ENCODE measurements around the gene TAS1R3.
"Not testable (repeated sequence)": the region's sequence is repeated elsewhere in the genome, so short reads cannot be mapped to it uniquely, and the experiment has no call there.

Gene TAS1R3

DNA sequence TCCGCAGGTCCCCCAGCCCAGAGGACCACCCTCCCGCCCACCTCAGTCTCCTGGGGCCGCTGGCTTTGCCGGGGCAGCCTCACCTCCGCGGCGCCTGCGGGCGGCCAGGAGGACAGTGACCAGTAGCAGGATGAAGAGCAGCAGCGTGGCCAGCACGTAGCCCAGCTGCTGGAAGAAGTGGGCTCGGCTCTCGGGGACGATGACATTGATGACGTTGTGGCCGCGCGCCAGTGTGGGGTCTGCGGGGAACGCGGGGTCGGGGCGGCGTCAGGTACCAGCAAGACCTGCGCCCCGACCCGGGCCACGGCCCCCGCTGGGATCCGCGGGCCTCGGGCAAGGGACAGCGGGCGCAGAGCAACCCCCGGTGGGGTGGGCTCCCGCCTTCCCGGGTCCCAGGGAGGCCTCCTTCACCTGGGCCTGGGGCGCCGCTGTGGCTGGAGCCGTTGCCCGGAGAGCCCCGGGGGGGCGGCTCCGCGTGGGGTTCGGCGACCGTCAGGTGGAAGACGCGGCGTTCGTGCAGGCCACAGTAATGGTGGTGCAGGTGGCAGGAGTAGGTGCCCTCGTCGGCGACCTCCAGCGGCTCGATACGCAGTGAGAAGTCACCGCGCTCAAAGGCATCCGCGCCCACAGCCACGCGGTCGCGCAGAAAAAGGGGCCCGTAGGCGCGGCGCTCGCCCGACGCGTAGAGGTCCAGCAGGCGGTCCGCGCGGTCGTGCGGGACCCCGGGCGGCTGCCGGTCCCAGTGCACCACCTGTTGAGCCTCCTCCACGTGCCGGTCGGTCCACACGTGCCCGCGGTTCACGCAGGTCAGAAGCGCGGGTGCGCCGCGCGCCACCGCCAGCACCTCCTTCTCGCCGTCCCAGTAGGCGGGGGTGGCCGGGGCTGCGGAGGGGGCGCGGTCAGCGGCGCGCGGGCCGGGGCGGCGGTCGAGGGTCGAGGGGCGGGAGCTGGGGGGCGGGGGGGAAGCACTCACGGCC lies 23.5 kb downstream of the TAS1R3 start:
- peak in 1 of 2 experiments; percentile 32 for DNase-seq

- DNase-seq: no peak
Observed at GRCh38 chr1:1355416-1355815, 24.3 kb downstream of the TAS1R3 start.

DNA sequence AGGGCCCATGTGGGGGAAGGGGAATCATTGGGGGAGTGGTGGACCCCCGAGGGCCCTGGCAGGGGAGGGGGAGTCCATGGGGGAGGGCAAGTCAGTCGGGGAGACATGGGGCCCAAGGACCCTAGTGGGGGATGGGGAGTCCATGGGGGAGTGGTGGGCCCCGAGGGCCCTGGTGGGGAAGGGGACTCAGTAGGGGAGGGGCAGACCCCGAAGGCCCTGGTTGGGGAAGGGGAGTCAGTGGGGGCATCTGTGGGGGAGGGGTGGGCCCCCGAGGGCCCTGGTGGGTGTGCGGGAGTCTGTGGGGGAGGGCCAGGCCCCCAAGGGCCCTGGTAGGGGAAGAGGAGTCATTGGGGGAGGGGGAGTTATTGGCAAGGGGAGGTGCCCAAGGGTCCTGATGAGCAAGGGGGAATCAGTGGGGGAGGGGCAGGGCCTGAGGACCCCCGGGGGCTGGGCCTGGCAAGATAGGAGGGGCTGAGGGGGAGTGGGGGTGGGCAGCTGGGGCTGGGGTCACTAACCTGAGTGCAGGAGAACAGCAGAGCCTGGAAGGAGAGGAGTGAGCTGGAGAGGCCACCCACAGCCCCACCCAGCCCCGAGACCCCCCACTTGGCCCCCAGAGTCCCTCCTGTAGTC lies 25.2 kb downstream of the TAS1R3 start:
- no peak for DNase-seq

- no peak for DNase-seq
Observed at GRCh38 chr1:1356796-1357401, 25.8 kb downstream of the TAS1R3 start.

DNA sequence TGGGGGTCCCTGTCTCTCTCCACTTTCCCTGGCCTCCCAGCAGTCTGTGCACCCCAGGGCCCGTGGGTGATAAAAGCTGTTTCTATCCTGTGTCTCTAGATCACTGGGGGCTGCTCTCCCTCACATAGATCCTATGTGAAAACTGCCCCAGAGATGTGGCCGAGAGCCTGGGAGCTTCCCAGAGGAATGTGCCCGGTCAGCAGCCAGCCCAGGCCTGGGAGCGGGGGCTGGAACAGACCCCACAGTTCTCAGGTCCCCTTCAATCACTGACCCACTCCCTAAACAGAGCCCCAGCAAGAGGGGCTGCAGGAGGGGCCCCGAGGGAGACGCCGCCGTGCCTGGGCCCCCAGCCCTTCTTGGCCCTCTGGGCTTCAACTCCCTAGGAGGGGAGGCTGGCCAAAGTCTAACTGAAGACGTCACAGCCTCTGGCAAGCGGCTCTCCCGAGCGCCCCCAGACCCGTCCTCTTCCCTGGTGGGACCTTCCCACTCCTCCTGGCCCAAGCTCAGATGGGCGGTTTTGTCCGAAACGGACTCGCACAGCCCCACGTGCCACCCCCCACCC lies 26.9 kb downstream of the TAS1R3 start:
- DNase-seq: no peak

GRCh38 chr1:1358433-1359271 lies 27.6 kb downstream of the TAS1R3 start, which contains the start of gene MXRA8:
Gene MXRA8 (minus strand): TSS chr1:1358555. CDS start chr1:1358504, 51 bp downstream.
- DNase-seq: no peak

GRCh38 chr1:1359308-1359663 lies 28.2 kb downstream of the TAS1R3 start:
- no peak for DNase-seq

DNA sequence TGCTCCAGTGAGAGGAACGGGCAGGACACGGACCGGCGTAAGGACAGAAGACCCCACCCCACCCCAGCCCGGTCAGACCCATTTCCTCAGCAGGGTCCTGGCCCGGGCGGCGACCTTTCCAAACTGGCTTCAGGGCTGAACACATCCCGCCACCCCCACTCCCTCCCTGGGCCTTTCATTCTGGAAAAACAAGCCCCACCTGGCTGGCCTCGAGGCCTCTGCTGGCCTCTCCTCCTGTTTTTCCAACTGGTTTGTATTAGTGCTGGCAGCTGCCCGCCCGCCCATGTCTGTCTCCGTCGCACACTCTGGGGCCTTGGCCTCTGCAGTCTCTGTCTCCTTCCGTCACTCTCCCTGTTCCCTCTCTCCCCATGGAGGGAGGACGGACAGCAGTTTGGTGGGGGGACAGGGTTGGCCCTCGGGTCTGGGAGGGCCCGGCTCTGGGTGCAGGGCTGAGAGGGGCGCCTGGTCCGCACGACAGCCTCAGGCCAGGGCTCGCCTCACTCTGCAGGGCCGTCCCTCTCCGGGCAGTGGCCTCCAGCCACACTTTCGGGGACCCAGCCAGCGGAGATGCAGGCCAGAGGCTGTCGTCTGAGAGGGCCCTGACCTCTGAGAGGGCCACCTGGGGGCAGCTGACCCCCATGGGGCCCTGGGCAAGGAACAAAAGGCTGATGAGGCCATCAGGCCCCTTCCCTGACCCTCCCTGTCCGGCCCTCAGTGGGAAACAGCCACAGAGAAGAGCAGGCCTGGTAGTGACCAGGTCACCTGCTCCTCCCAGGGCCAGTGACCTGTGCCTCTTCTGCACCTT lies 28.8 kb downstream of the TAS1R3 start:
- DNase-seq: no peak

DNA sequence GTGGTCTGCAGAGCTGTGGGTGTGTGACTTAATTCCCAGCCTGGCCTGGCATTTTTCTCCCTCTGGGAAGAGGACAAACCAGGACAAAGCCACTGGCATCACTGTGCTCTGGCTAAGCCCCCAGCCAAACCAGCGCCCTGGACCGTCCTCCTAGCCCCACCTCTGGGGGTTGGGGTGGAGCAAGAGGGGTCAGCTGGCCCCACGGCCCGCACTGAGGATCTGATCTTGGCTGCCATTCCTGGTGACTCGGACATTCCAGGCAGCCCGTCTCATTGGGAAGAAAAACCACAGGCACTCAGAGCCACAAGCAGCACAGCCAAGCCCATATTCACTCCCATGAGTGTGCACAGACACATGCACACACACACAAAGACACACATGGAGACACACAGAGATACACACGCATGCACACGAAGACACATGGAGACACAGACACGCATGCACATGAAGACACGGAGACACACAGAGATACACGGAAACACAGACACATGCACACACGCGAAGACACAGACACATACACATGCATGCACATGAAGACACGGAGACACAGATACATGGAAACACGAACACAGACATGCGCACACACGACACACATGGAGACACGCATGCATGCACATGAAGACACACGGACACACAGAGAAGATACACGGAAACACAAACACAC lies 29.6 kb downstream of the TAS1R3 start:
- no peak for DNase-seq

DNA sequence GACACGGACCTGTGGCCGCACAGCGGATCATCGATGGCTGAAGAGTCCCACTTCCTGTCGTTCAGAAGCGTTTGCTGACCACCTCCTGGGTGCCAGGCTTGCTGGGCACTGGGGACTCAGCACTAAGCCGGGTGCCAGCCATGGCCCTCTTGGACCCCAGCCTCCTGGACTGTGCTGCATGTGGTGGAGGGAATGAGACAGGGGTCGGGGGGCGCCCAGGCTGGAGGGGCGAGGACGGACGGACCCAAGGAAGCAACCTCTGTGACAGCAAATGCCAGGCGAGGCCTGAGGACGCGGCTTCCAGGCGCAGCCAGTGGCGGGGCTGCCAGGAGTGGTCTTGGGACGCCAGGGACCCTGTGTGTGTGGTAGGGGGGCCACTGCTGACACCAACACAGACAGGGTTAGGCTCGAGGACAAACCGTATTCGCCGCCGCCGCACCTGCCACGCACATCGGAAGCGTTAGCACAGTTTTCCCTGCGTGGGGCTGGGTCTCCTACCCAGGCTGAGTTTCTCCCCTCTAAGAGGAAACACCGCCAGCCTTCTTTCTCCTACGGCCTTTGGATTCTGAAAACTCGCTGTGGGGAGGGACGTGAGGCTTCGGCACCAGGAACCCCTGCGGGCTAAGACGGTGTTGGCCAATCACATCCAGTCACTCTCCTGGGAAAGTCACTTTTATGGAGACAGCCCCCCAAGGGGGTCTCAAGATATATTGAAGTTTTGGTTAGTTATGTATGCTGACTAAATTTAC lies 30.3 kb downstream of the TAS1R3 start:
- DNase-seq: no peak

- DNase-seq: no peak
Observed at GRCh38 chr1:1361982-1362423, 30.9 kb downstream of the TAS1R3 start.

DNA sequence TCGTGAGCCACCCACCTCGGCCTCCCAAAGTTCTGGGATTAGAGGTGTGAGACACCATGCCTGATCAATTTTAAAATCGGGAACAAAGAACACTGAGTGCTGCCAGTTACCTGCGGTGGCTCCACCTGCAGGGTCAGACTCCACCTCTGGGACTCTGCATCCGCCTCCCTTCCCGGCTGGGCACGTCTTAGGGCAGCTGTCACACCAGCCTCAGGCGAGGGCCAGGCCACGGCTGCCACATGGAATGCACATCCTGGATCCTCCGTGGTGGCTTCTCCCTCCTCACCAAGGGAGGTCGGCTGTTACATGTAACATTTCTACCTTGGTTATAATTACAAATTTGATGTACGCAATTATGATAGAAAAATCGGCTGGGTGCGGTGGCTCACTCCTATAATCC lies 33.2 kb downstream of the TAS1R3 start:
- no peak for DNase-seq

DNA sequence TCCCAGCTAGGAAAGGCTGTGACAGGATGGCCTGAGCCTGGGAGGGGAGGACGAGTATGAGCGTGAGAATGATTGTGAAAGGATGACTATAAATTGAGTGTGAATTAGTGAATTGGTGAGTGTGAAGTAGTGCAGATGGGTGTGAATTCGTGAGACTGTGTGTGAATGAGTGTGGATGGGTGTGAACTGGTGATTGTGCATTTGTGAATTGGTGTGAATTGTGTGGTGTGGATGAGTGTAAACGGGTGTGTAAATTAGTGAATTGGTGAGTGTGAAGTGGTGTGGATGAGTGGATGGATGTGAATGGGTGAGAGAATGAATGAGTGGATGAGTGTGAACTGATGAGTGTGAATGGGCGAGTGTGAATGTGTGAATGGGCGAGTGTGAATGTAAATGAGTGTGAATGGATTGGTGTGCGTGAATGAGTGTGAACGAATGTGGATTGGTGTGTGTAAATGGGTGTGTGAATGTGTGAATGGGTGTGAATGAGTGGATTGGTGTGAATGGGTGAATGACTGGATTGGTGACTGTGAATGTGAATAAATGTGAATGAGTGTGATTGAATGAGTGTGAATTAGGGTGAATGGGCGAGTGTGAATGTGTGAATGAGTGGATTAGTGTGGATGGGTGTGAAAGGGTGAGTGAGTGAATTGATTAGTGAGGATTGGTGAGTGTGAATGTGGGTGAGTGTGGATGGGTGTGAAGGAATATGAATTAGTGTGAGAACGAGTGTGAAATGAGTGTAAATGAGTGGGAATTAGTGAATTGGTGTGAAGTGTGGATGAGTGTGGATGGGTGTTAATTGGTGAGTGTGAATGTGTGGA lies 35.0 kb downstream of the TAS1R3 start:
- DNase-seq: no peak

GRCh38 chr1:1366699-1367066 lies 35.6 kb downstream of the TAS1R3 start:
- no peak for DNase-seq

GRCh38 chr1:1367315-1367714 lies 36.2 kb downstream of the TAS1R3 start:
- no peak for DNase-seq

GRCh38 chr1:1370094-1370493 lies 39.0 kb downstream of the TAS1R3 start:
- DNase-seq: not testable (repeated sequence)

GRCh38 chr1:1370771-1371300 lies 39.8 kb downstream of the TAS1R3 start:
- DNase-seq: no peak

- DNase-seq: peak in 1 of 2 experiments; percentile 34
Observed at GRCh38 chr1:1371364-1371745, 40.3 kb downstream of the TAS1R3 start.
